HepG2 (cell line): Measurements from ENCODE around the gene CD72. TPM values are rescaled to one million over a fixed set of nuclear protein-coding genes. Genes with fewer than 3 reads are reported as not detected.

Experiments used
- ATAC-seq: fragments of 200-7000 bp; cut with Tn5 transposase; 3 replicates; pipeline ENCODE4 v1.9.1; 2020; ENCODE audit warnings: mild to moderate bottlenecking, moderate library complexity
- Bru-seq: library from RNA; stranded (reverse); fragments of 400-500 nt; gene quantifications from one replicate; lab custom pipeline; 2021; lab: Mats Ljungman, UMichigan
- BruChase-seq, 2 experiments: library from RNA; stranded (reverse); fragments of 400-500 nt; gene quantifications; one replicate each; lab custom pipeline; 2021; lab: Mats Ljungman, UMichigan
- BruUV-seq: library from RNA; stranded (reverse); fragments of 400-500 nt; replicated peaks from 2 replicates; lab custom pipeline; 2021; lab: Mats Ljungman, UMichigan
- CTCF ChIA-PET: fragments of 300-600 bp; formaldehyde crosslinking; extraction: SDS; loops from one replicate; lab custom pipeline; 2021; ENCODE audit warnings: low total read pairs, inconsistent platforms, low intra/inter-chr PET ratio; lab: Yijun Ruan, JAX
- POLR2A ChIA-PET: fragments of 350-600 bp; sonication (Branson Sonifier 250); formaldehyde crosslinking; loops from one replicate; lab custom pipeline; 2020; ENCODE audit warnings: antibody characterized with exemption, inconsistent platforms; lab: Yijun Ruan, JAX
- DNase-seq: peaks from one replicate; pipeline ENCODE4 v3.0.0-alpha.2; 2015; ENCODE audit warnings: low spot score
- FAIRE-seq: peaks from 3 replicates; lab custom pipeline; 2011; peaks lifted over from hg19 to GRCh38; lab: Jason Lieb, UNC
- H2AFZ ChIP-seq: one replicate; pipeline ENCODE4 v1.6.1; 2011; ENCODE audit warnings: low read length, inconsistent platforms
- H3K27ac ChIP-seq: fragments of 300-600 bp; 3 replicates; pipeline ENCODE4 v1.8.0; 2011; ENCODE audit warnings: mixed run types, mild to moderate bottlenecking, mixed read lengths, low read length, inconsistent platforms; ENCODE audit not compliant: insufficient read depth; ENCODE audit errors: extremely low read length
- H3K27me3 ChIP-seq, 2 experiments: fragments of 200-600 bp in 1 of 2; 2 replicates in 1 of 2; 3 replicates in 1 of 2; pipeline versions ENCODE4 v1.6.0 to v1.8.0; 2011; ENCODE audit warnings: low read length in 2 of 2, mild to moderate bottlenecking in 2 of 2, moderate library complexity in 2 of 2, inconsistent platforms in 1 of 2; ENCODE audit not compliant: insufficient read depth in 2 of 2, control insufficient read depth in 1 of 2
- H3K36me3 ChIP-seq, 2 experiments: fragments of 200-600 bp in 1 of 2; replicated peaks in 1 of 2; 2 replicates in 1 of 2; 3 replicates in 1 of 2; pipeline versions ENCODE4 v1.5.1 to v1.8.0; 2011; ENCODE audit warnings: low read length in 2 of 2, inconsistent platforms in 1 of 2; ENCODE audit not compliant: insufficient read depth in 2 of 2, control insufficient read depth in 1 of 2
- H3K4me1 ChIP-seq: 2 replicates; pipeline ENCODE4 v1.5.1; 2012; ENCODE audit warnings: low read length, inconsistent platforms; ENCODE audit not compliant: insufficient read depth
- H3K4me2 ChIP-seq: 2 replicates; pipeline ENCODE4 v1.6.0; 2011; ENCODE audit warnings: low read depth, low read length, inconsistent platforms
- H3K4me3 ChIP-seq, 3 experiments: fragments of 200-600 bp in 1 of 3; sonication (generic), shearing (Covaris generic) in 1 of 3; replicated peaks in 1 of 3; 2 replicates each; pipeline ENCODE4 v1.5.1; 2011 to 2016; ENCODE audit warnings: low read length in 3 of 3, inconsistent platforms in 2 of 3, low read depth in 2 of 3, mild to moderate bottlenecking in 2 of 3, control low read depth in 1 of 3, mixed read lengths in 1 of 3; ENCODE audit not compliant: insufficient read depth in 1 of 3
- H3K79me2 ChIP-seq: one replicate; pipeline ENCODE4 v1.6.1; 2011; ENCODE audit warnings: low read length, inconsistent platforms; ENCODE audit not compliant: insufficient read depth
- H3K9ac ChIP-seq: 2 replicates; pipeline ENCODE4 v1.6.0; 2011; ENCODE audit warnings: mild to moderate bottlenecking, low read depth, low read length, inconsistent platforms; ENCODE audit not compliant: insufficient read depth
- H3K9me3 ChIP-seq: 2 replicates; pipeline ENCODE4 v1.5.1; 2012; ENCODE audit warnings: mild to moderate bottlenecking, low read length
- H4K20me1 ChIP-seq: 2 replicates; pipeline ENCODE4 v1.6.0; 2011; ENCODE audit warnings: inconsistent platforms, mild to moderate bottlenecking, low read length, moderate library complexity; ENCODE audit not compliant: insufficient read depth
- MEF2D ChIP-seq: sonication (generic); formaldehyde crosslinking; IDR thresholded peaks from 2 replicates; pipeline ENCODE4 v1.5.1; 2020; ENCODE audit warnings: mild to moderate bottlenecking, missing genetic modification reagents
- MIXL1 ChIP-seq: IDR thresholded peaks from 2 replicates; pipeline ENCODE4 v1.6.1; 2016
- ZNF468 ChIP-seq: sonication (generic); formaldehyde crosslinking; IDR thresholded peaks from 2 replicates; pipeline ENCODE4 v1.8.0; 2022; ENCODE audit warnings: mild to moderate bottlenecking, moderate library complexity, missing genetic modification reagents
- ZNF746 ChIP-seq: sonication (generic); formaldehyde crosslinking; IDR thresholded peaks from 2 replicates; pipeline ENCODE4 v1.8.0; 2022; ENCODE audit warnings: mild to moderate bottlenecking, missing genetic modification reagents
- ZNF879 ChIP-seq: sonication (generic); formaldehyde crosslinking; IDR thresholded peaks from 2 replicates; pipeline ENCODE4 v1.8.1; 2023; ENCODE audit warnings: missing genetic modification reagents
- WGBS: methylation state at CpG from one replicate; pipeline ENCODE4 v1.1.6; 2017; ENCODE audit warnings: low lambda C conversion rate; 5-methylcytosine and 5-hydroxymethylcytosine counted together
- in situ Hi-C: cut with HindIII; loops from 2 replicates; pipeline ENCODE4 v1.10.0; 2017; ENCODE audit warnings: low pct_unique_long_range_greater_than_20kb; ENCODE audit not compliant: extremely low pct_ligation_motif_present
- intact Hi-C: fragments of 100-400 bp; cut with micrococcal nuclease; formaldehyde crosslinking; loops from one replicate; pipeline ENCODE4 v1.10.0; 2022; ENCODE audit not compliant: unreplicated experiment
- long read RNA-seq, 2 experiments: library from RNA in 1 of 2; library from polyadenylated mRNA in 1 of 2; stranded (forward) in 1 of 2; unstranded in 1 of 2; transcript quantifications; one replicate each; pipeline ENCODE4 v2.0.0, GENCODE V29; 2019 to 2022
- polyA minus RNA-seq, 3 experiments: library from RNA; depleted of rRNA, polyadenylated mRNA; stranded (reverse); fragments of >200 nt; gene quantifications; 2 replicates each; pipeline ENCODE4 v1.2.3, GENCODE V29; 2011; ENCODE audit warnings: low replicate concordance in 1 of 3
- polyA plus RNA-seq, 8 experiments: library from polyadenylated mRNA; depleted of rRNA in 3 of 8; stranded (reverse) in 7 of 8; unstranded in 1 of 8; fragments of >200 nt; fragmentation: Illumina TruSeq in 4 of 8; extraction: Trizol in 4 of 8; gene quantifications; 2 replicates each; pipeline versions ENCODE4 v1.2.1 to v1.2.3, GENCODE V29; 2011 to 2016; ENCODE audit warnings: low read depth in 4 of 8, missing spikeins in 1 of 8, mixed read lengths in 1 of 8; ENCODE audit not compliant: insufficient read depth in 1 of 8
- total RNA-seq, 5 experiments: library from RNA; depleted of rRNA; stranded (reverse); fragments of >200 nt; fragmentation: Illumina TruSeq; extraction: Trizol; gene quantifications; 2 replicates each; pipeline ENCODE4 v1.2.3, GENCODE V29; 2016; ENCODE audit warnings: low read depth in 1 of 5

CD72 gene, protein sequence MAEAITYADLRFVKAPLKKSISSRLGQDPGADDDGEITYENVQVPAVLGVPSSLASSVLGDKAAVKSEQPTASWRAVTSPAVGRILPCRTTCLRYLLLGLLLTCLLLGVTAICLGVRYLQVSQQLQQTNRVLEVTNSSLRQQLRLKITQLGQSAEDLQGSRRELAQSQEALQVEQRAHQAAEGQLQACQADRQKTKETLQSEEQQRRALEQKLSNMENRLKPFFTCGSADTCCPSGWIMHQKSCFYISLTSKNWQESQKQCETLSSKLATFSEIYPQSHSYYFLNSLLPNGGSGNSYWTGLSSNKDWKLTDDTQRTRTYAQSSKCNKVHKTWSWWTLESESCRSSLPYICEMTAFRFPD
- total RNA-seq (2016; rRNA removed; fragmentation: Illumina TruSeq; extraction: Trizol): 0.18 TPM in 1 of 2 replicates, not detected in the other
- total RNA-seq (2016; cell fraction: cytosol; rRNA removed; fragmentation: Illumina TruSeq; extraction: Trizol; ENCODE audit: low read depth): not detected in 2 replicates
- 0.17 TPM in 1 of 2 replicates, not detected in the other for total RNA-seq (2016; cell fraction: insoluble cytoplasmic fraction; rRNA removed; fragmentation: Illumina TruSeq; extraction: Trizol)
- total RNA-seq (2016; cell fraction: membrane; rRNA removed; fragmentation: Illumina TruSeq; extraction: Trizol): not detected in 2 replicates
- total RNA-seq (2016; cell fraction: nucleus; rRNA removed; fragmentation: Illumina TruSeq; extraction: Trizol): 1.0 TPM in 1 of 2 replicates, not detected in the other
- polyA plus RNA-seq (2011; rRNA removed): 0.82 and 1.1 TPM in 2 replicates
- polyA plus RNA-seq (2011; cell fraction: cytosol; rRNA removed): 0.19 and 0.32 TPM in 2 replicates
- polyA plus RNA-seq (2011; cell fraction: nucleus; rRNA removed): 2.3 and 3.2 TPM in 2 replicates
- polyA plus RNA-seq (2012): 0.19 and 0.71 TPM in 2 replicates
- polyA plus RNA-seq (2016; cell fraction: cytosol; fragmentation: Illumina TruSeq; extraction: Trizol; ENCODE audit: low read depth): not detected in 2 replicates
- polyA plus RNA-seq (2016; cell fraction: insoluble cytoplasmic fraction; fragmentation: Illumina TruSeq; extraction: Trizol; ENCODE audit: low read depth): not detected in 2 replicates
- not detected in 2 replicates for polyA plus RNA-seq (2016; cell fraction: membrane; fragmentation: Illumina TruSeq; extraction: Trizol; ENCODE audit: low read depth)
- polyA plus RNA-seq (2016; cell fraction: nucleus; fragmentation: Illumina TruSeq; extraction: Trizol; ENCODE audit: insufficient read depth, low read depth): 0.67 TPM in 1 of 2 replicates, not detected in the other
- 0.23 and 0.64 TPM in 2 replicates for polyA minus RNA-seq (2011; rRNA and poly(A)+ RNA removed; ENCODE audit: low replicate concordance)
- polyA minus RNA-seq (2011; cell fraction: cytosol; rRNA and poly(A)+ RNA removed): not detected in 2 replicates
- polyA minus RNA-seq (2011; cell fraction: nucleus; rRNA and poly(A)+ RNA removed): 1.7 and 2.4 TPM in 2 replicates
- not detected for Bru-seq, nascent RNA
- percentile 13 among the genes with signal in this experiment for BruChase-seq, experiment 1, labeled RNA remaining after a 6-hour chase
- not detected for BruChase-seq, experiment 2, labeled RNA remaining after a 2-hour chase
- long read RNA-seq, experiment 1: 0 reads
- long read RNA-seq, experiment 2: 0 reads

DNA sequence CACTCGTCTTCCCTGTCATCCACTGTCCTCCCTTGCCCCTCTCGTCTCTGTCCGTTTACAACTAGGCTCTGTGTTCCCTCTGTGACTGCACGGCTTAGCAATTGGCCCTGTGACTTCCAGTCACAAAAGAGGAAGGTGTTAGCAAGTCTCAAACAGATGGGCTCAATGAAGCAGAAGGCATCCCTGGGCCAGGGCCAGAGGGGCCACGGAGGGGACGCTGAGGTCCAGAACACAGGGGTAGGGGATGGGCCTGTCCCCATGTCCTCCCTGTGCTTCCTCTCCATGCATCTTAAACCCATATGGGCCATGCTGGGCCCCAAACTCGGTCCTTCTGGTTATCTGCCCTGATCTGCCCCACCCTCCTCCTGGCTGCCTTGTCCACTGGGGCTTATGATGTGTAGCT lies at the start of gene CD72:
TSS of gene CD72 (minus strand) at position 89 of the 403 bp plus-strand sequence. CDS start 110 bp downstream, outside the sequence.
- no peak within 1 kb of the TSS for H3K4me2 ChIP-seq

More for the DNA sequence above, at the start of gene CD72:
- Histone ChIP-seq H4K20me1 (no peaks in the 10 kb centered on the region), H3K9ac (no peak within 1 kb of the TSS), H3K4me1 (no peaks in the 10 kb centered on the region), H3K36me3 (no peaks in the 10 kb centered on the region), H3K27ac (no peak within 1 kb of the TSS), H3K79me2 (no peaks in the 10 kb centered on the region), H2AFZ (no peak within 1 kb of the TSS), H3K27me3 (peaks cover 3 to 62% of the 10 kb centered on the region in 2 experiments; a peak in 3 of 5 replicates), H3K4me3 (no peak within 1 kb of the TSS), H3K9me3 (no peaks in the 10 kb centered on the region)
- no peak for TF ChIP-seq ZNF879 (CRISPR knock-in tag)
- TF ChIP-seq ZNF746 (CRISPR knock-in tag): no peak
- no peak for TF ChIP-seq MIXL1 (CRISPR knock-in tag)
- no peak for TF ChIP-seq ZNF468
- TF ChIP-seq MEF2D: no peak
- in situ Hi-C loops (no loop called here), intact Hi-C loops (no loop called here)
- ChIA-PET CTCF (no interaction called here), POLR2A (no interaction called here)
- ATAC-seq (no peak), DNase-seq (no peak), FAIRE-seq (no peak)
- no TSS peak for BruUV-seq
- 11% methylated on average over 3 of the region's 7 CpGs for WGBS
